ENCODE results near the gene TAF1B. TPM values are rescaled to one million over a fixed set of nuclear protein-coding genes. Genes with fewer than 3 reads are reported as not detected.
"Not testable (repeated sequence)": the region's sequence is repeated elsewhere in the genome, so short reads cannot be mapped to it uniquely, and the experiment has no call there.

TAF1B gene
- total RNA-seq, 1 donor from 2014 or later, result 15.6 TPM

- Mint-ChIP-seq H3K27me3 (ENCODE audit: low read depth) (peaks cover 11% of the 10 kb centered on the region), H3K4me3 (ENCODE audit: unreplicated experiment) (no peak overlapping the region), H3K9me3 (ENCODE audit: low read depth) (no peaks in the 10 kb centered on the region), H3K4me1 (ENCODE audit: low read depth) (no peaks in the 10 kb centered on the region), H3K27ac (ENCODE audit: unreplicated experiment) (no peak overlapping the region), H3K36me3 (ENCODE audit: low read depth) (no peaks in the 10 kb centered on the region)
- no peak for DNase-seq (ENCODE audit: low spot score)
- no peak for TF ChIP-seq CTCF (IDR thresholded peaks at IDR 0.05)
These were observed 12.4 kb upstream of the TAF1B start for GRCh38 chr2:9830685-9831410.

- Mint-ChIP-seq H3K36me3 (ENCODE audit: low read depth) (no peaks in the 10 kb centered on the region), H3K4me3 (ENCODE audit: unreplicated experiment) (no peak overlapping the region), H3K27me3 (ENCODE audit: low read depth) (peaks cover 11% of the 10 kb centered on the region), H3K9me3 (ENCODE audit: low read depth) (no peaks in the 10 kb centered on the region), H3K4me1 (ENCODE audit: low read depth) (peaks cover under 1% of the 10 kb centered on the region), H3K27ac (ENCODE audit: unreplicated experiment) (no peak overlapping the region)
- TF ChIP-seq CTCF (IDR thresholded peaks at IDR 0.05), result no peak
- no peak for DNase-seq (ENCODE audit: low spot score)
These were observed 11.6 kb upstream of the TAF1B start for GRCh38 chr2:9831670-9832069.

GRCh38 chr2:9832586-9832985, 10.7 kb upstream of the TAF1B start:
- H3K27me3 Mint-ChIP-seq (ENCODE audit: low read depth), result peaks cover 11% of the 10 kb centered on the region
- DNase-seq (ENCODE audit: low spot score), result no peak
- no peaks in the 10 kb centered on the region for H3K9me3 Mint-ChIP-seq (ENCODE audit: low read depth)
- H3K4me3 Mint-ChIP-seq (ENCODE audit: unreplicated experiment), result no peak overlapping the region
- no peak for TF ChIP-seq CTCF (IDR thresholded peaks at IDR 0.05)
- H3K4me1 Mint-ChIP-seq (ENCODE audit: low read depth), result peaks cover 8% of the 10 kb centered on the region
- H3K27ac Mint-ChIP-seq (ENCODE audit: unreplicated experiment), result no peak overlapping the region
- no peaks in the 10 kb centered on the region for H3K36me3 Mint-ChIP-seq (ENCODE audit: low read depth)

- H3K4me3 Mint-ChIP-seq (ENCODE audit: unreplicated experiment); H3K36me3 Mint-ChIP-seq (ENCODE audit: low read depth); H3K4me1 Mint-ChIP-seq (ENCODE audit: low read depth); DNase-seq (ENCODE audit: low spot score); H3K9me3 Mint-ChIP-seq (ENCODE audit: low read depth); H3K27me3 Mint-ChIP-seq (ENCODE audit: low read depth); H3K27ac Mint-ChIP-seq (ENCODE audit: unreplicated experiment): not testable (repeated sequence)
These were observed 8.2 kb upstream of the TAF1B start for GRCh38 chr2:9835068-9835467.

- no peak for DNase-seq (ENCODE audit: low spot score)
- Mint-ChIP-seq H3K27me3 (ENCODE audit: low read depth) (peaks cover 6% of the 10 kb centered on the region), H3K27ac (ENCODE audit: unreplicated experiment) (no peak overlapping the region), H3K9me3 (ENCODE audit: low read depth) (no peaks in the 10 kb centered on the region), H3K4me3 (ENCODE audit: unreplicated experiment) (no peak overlapping the region), H3K4me1 (ENCODE audit: low read depth) (peaks cover 8% of the 10 kb centered on the region), H3K36me3 (ENCODE audit: low read depth) (no peaks in the 10 kb centered on the region)
- TF ChIP-seq CTCF (IDR thresholded peaks at IDR 0.05), result no peak
These were observed 7.2 kb upstream of the TAF1B start for GRCh38 chr2:9836074-9836473.

GRCh38 chr2:9836517-9836916, 6.8 kb upstream of the TAF1B start:
- Mint-ChIP-seq H3K9me3 (ENCODE audit: low read depth) (no peaks in the 10 kb centered on the region), H3K27me3 (ENCODE audit: low read depth) (peaks cover 6% of the 10 kb centered on the region), H3K27ac (ENCODE audit: unreplicated experiment) (no peak overlapping the region), H3K4me3 (ENCODE audit: unreplicated experiment) (no peak overlapping the region), H3K36me3 (ENCODE audit: low read depth) (no peaks in the 10 kb centered on the region), H3K4me1 (ENCODE audit: low read depth) (peaks cover 8% of the 10 kb centered on the region)
- no peak for DNase-seq (ENCODE audit: low spot score)
- TF ChIP-seq CTCF (IDR thresholded peaks at IDR 0.05), result no peak
